NCI-H82 treated with DMSO at 0.1 percent for 48 hours (cell line): ENCODE measurements around the gene PTPRJ.

ENCODE experiments used
- DNase-seq: peaks from one replicate; lab custom pipeline; 2025; ENCODE audit not compliant: unreplicated experiment; lab: John Stamatoyannopoulos, UW

PTPRJ gene

GRCh38 chr11:47967577-47968525, 12.5 kb upstream of the PTPRJ start:
- no peak for DNase-seq

GRCh38 chr11:47969401-47969800, 11.0 kb upstream of the PTPRJ start:
- no peak for DNase-seq

- peak; percentile 25 for DNase-seq
Observed at GRCh38 chr11:47971501-47971900, 8.9 kb upstream of the PTPRJ start.

GRCh38 chr11:47973173-47973572, 7.2 kb upstream of the PTPRJ start:
- no peak for DNase-seq

GRCh38 chr11:47976931-47977330, 3.4 kb upstream of the PTPRJ start:
- DNase-seq, result no peak

- DNase-seq, result no peak
Observed at GRCh38 chr11:47977623-47978022, 2.7 kb upstream of the PTPRJ start.

GRCh38 chr11:47979378-47980087, 826 bp upstream of the PTPRJ start:
- DNase-seq, result peak; percentile 35

GRCh38 chr11:47980907-47981621, 705 bp downstream of the PTPRJ start:
- no peak for DNase-seq

GRCh38 chr11:47981667-47982404, 1.5 kb downstream of the PTPRJ start:
- no peak for DNase-seq

GRCh38 chr11:47982616-47983015, 2.3 kb downstream of the PTPRJ start:
- DNase-seq, result no peak

- DNase-seq, result no peak
Observed at GRCh38 chr11:47983464-47984397, 3.4 kb downstream of the PTPRJ start.

- DNase-seq, result no peak
Observed at GRCh38 chr11:47986219-47986618, 5.9 kb downstream of the PTPRJ start.

- no peak for DNase-seq
Observed at GRCh38 chr11:47986742-47987141, 6.4 kb downstream of the PTPRJ start.

GRCh38 chr11:47987310-47987709, 7.0 kb downstream of the PTPRJ start:
- DNase-seq, result no peak

- DNase-seq, result no peak
Observed at GRCh38 chr11:47987781-47988180, 7.4 kb downstream of the PTPRJ start.

GRCh38 chr11:47989779-47990178, 9.4 kb downstream of the PTPRJ start:
- DNase-seq, result no peak

GRCh38 chr11:47991266-47991830, 11.0 kb downstream of the PTPRJ start:
- DNase-seq, result peak; percentile 28

GRCh38 chr11:47991894-47992293, 11.5 kb downstream of the PTPRJ start:
- DNase-seq, result no peak
